Activated CD8-positive, alpha-beta memory T cell treated with anti-CD3 and anti-CD28 coated beads, Interleukin-2, amount 50 U/mL, for 24 hours (primary cell): ENCODE results near the gene OLFM1.

ENCODE experiments used
- DNase-seq: peaks from one replicate; pipeline ENCODE4 v3.0.0-alpha.2; 2020; ENCODE audit errors: extremely low read depth

The OLFM1 gene

GRCh38 chr9:135090081-135090480, 2.6 kb downstream of the OLFM1 start:
- no peak for DNase-seq

DNA sequence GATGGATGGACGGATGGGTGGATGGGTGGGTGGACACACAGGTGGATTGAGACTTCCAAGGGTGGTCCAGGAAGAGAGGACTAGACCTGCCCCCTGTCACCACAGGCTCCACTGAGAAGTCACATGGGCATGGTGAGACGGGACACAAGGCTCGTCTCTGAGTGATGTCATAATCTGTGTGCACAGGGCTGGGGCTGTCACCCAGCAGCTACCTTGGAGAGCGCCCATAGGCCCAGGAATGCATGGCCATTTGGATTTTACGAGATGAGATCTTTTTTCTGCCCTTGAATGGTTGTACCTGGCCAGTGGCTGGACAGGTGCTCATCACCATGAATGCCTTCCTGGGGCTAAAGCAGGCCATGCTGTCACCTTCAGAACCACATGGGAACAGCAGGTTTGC, 3.1 kb downstream of the OLFM1 start:
- no peak for DNase-seq

GRCh38 chr9:135091545-135091944, 4.1 kb downstream of the OLFM1 start:
- DNase-seq, result no peak

- DNase-seq, result no peak
Observed at GRCh38 chr9:135093111-135093510, 5.6 kb downstream of the OLFM1 start.

DNA sequence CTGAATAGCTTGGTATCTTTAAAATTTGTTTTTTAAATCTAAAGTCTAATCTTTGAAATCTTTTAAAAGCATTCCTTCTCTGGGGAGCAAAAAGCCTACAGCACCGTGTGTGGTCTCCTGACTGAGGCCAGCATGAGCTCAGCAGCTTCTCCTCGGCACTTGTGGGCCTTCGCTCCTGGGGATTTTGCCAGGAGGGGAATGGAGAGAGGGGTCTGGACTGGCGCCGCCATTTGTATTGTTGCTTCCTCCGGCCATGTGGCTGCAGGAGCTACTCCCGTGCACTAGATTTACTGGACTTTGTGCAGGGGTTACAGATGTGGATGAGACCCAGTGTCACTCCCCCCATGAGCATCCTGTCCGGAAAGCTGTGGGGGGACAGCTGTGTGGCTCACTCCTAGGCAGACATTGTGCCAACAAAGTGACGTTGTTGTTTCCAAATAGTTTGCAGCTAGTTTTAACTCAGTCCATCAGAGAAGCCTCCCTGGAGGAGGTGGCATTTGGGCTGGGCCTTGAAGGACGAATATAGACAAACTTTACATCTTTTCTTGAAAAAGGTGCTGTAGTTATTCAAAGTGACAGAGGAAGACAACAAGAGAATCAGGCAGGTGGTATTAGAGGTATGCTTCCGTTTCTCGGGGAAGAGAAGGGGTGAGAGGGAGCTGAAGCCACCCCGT, 6.6 kb downstream of the OLFM1 start:
- DNase-seq, result no peak

DNA sequence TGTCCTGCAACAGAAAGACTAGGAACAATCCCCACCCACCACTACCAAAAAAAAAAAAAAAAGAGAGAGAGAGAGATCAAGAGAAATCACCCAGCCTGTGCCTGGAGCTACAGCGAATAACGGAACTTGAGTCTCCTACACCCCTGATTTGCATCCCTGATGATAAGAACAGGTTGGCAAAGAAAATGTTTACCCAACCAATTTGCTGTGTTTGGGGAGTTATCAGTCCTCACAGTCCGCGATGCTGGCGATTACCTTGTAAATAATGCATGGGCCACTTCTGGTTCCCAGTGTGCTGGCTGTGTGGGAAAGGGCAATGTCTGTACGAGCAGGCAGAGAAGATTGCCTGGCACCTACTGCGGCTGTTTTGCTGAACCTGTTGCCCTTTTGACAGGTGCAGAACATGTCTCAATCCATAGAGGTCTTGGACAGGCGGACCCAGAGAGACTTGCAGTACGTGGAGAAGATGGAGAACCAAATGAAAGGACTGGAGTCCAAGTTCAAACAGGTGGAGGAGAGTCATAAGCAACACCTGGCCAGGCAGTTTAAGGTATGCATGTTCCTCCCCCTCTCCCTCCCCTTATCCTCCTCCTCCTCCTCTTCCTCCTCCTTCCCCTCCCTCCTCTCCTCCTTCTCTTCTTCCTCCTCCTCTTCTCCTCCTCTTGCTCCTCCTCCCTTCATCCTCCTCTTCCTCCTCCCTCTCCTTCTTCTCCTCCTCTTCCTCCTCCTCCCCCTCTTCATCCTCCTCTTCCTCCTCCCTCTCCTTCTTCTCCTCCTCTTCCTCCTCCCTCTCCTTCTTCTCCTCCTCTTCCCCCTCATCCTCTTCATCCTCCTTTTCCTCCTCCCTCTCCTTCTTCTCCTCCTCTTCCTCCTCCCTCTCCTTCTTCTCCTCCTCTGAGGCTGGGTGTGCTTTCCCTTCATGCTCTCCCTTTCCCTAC, 8.3 kb downstream of the OLFM1 start:
- DNase-seq, result no peak

GRCh38 chr9:135096408-135096895, 9.0 kb downstream of the OLFM1 start:
- DNase-seq, result no peak

DNA sequence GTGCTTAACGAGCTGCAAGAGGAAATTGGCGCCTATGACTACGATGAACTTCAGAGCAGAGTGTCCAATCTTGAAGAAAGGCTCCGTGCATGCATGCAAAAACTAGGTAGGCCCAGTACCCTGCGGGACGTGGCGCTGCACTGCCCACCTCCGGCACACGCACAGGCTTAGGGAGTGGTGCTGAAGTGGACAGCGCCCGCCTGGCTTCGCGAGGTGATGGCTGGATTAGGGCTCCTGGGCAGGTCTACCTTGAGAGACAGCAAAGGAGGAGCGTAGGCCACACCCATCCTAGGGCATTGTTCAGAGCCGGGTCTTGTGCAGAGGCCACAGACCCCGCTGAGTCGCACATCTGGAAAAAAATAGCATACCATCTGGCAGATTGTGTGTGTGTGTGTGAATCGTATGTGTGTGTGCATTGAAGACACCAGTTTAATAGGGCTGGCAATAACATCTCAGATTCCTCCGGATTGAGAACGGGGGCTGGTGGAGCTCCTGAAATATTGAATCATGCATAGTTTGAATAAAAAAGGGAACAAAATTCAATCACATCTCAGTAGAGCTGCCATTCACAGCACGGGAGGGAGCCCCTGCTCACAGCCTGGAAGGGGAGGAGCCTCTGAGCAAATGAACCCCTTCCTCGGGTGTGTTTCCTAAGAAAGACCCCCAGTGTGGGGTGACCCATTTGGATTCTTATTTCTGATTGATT, 11.1 kb downstream of the OLFM1 start:
- no peak for DNase-seq

- DNase-seq, result no peak
Observed at GRCh38 chr9:135099574-135099973, 12.1 kb downstream of the OLFM1 start.

- no peak for DNase-seq
Observed at GRCh38 chr9:135100241-135100681, 12.8 kb downstream of the OLFM1 start.

- no peak for DNase-seq
Observed at GRCh38 chr9:135100725-135101410, 13.4 kb downstream of the OLFM1 start.

DNA sequence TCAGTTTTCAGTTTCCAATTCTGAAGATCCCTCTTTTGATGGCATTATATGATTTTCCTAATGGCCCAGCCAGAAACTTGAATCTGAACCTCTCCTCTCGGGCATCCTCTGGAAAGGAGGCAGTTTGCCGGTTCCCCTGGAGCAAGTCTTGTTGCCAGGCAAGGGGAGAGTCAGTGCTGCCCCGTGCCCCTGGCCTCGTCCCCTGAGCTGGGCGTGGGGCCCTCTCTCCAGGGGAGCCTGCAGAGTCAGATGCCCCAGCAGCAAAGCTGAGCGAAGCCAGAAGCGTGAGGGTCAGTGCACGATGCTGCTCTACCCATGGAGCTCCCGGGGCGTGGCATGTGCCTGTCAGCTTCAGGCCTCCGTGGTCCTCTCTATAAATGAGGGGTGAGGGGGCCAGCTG, 14.0 kb downstream of the OLFM1 start:
- DNase-seq, result no peak

- no peak for DNase-seq
Observed at GRCh38 chr9:135101926-135102325, 14.5 kb downstream of the OLFM1 start.

DNA sequence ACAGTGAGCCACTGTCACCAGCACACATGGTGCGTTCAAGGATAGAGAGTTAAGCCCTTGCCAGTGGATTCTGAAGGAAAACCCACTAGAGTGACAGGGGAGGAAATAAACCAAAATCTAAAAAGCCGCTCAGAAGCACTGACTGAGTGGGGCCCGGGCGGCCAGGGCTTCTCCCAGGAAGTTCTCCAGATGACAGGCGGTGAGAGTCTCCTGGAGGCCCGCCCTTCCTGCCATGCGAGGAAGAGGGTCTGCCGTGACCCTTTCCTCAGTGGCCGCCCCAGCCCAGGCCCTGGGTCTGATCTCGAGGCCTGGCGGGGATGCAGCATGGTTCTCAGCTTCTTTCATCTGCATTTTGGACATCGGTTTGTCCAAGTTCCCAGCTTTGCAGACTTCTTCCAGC, 14.9 kb downstream of the OLFM1 start:
- no peak for DNase-seq

- no peak for DNase-seq
Observed at GRCh38 chr9:135103001-135103446, 15.6 kb downstream of the OLFM1 start.

DNA sequence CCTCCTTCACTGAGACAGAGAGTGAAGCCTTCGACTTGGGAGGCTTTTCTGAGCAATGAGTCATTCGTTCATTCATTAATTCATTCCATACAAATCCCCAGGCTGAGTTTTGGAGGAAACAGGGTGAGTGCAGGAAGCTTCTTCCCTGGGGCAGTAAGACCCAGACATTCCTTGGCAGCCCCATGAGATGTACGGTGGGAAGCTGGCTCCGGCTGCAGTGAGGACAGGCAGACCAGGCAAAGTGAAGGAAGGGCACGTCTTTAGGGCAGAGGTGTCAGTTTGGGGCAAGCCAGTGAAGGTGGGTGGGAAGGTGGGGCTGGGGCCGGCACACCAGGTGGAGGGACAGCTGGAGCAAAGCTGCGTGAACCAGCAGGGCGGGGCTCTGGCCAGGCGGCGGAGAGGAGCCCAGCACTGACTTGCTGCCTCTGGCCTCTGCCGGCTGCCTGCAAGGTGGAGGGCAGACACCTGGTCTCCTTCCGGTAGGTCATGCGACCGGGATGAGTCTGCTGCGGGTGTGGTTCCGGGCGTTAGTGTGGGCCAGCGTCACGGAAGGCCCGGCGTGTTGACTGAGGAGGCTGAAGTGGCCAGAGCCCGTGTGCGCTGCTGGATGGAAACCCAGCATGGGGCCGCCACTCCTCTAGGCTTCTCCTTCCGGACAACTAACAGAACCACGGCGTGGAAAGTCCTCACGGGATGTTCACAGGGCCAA, 16.6 kb downstream of the OLFM1 start:
- no peak for DNase-seq

- no peak for DNase-seq
Observed at GRCh38 chr9:135104761-135105160, 17.3 kb downstream of the OLFM1 start.

- DNase-seq, result no peak
Observed at GRCh38 chr9:135105211-135105745, 17.8 kb downstream of the OLFM1 start.

DNA sequence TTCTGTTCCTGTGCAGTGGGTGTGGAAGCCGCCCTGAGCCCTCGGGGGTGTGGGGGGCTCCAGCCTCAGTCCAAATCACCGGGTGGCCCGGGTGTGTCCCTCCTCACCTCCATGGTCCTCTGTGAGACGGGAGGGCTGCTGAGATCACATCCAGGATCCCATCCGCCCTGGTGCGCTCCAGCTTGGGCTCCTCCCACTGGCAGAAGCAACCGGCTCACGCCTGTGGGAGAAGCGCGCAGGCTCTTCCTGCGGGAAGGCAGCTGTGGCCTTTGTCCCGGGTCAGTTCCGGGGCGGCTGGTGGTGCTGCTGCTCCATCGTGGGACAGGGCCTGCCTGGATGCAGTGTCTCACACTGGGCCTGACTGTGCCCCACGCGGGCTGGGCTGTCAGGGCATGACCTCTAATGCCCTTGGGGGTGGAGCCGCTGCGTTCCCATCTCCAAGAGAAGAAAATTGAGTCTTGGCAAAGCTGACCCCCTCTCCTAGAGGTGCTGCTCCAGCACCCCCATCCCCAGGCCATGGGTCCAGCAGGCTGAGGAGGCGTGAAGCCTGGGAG, 18.5 kb downstream of the OLFM1 start:
- no peak for DNase-seq

DNA sequence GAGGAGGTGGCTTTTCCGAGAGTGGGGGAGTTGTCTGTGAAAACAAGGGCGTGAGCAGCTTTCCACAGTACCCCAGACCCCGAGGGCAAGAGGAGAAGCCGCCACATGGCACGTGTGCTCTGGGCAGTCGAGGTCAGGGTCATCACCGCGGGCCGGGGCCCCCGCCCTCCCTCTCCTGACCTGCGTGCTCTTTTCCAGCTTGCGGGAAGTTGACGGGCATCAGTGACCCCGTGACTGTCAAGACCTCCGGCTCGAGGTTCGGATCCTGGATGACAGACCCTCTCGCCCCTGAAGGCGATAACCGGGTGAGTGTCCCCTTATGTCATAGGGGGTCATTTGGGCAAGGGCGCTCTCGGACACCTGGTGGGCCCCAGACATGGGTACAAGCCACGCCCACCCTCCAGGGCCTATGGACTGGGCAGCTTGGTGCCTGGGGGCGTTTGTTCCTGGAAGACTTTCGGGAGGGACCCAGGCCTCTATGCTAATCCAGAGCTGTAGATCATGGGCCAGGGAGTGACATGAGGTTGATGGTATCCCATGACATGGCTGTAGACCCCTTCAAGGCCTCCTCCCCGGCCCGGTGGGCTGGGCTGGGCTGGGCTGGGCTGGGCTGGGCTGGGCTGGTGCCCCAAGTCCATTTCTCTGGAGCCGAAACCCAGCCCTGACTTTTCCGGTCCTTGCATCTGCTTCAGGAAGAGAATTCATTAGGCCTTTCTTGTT, 19.2 kb downstream of the OLFM1 start:
- DNase-seq, result no peak
